Cardiac fibroblast (primary cell): ENCODE measurements around the gene DIS3L2.
A peak's percentile ranks its signal among the peaks of the same experiment; 100 is the strongest.

ENCODE experiments used
- DNase-seq, 2 donors: peaks; one replicate each; pipeline versions ENCODE4 v3.0.0 to v3.0.0-alpha.2; 2010; ENCODE audit warnings: low read depth in 2 of 2
- H3K4me3 ChIP-seq, 2 donors: replicated peaks in 1 of 2; 1 replicate in 1 of 2; 2 replicates in 1 of 2; pipeline ENCODE4 v1.5.1; 2011; ENCODE audit warnings: low read depth in 2 of 2, low read length in 2 of 2, mild to moderate bottlenecking in 2 of 2, moderate library complexity in 1 of 2
- TF ChIP-seq, protein P1 (sequence below): IDR thresholded peaks from one replicate; pipeline ENCODE4 v1.5.1; 2011; ENCODE audit warnings: low read depth, mild to moderate bottlenecking, low read length, inconsistent platforms

The DIS3L2 gene

DNA sequence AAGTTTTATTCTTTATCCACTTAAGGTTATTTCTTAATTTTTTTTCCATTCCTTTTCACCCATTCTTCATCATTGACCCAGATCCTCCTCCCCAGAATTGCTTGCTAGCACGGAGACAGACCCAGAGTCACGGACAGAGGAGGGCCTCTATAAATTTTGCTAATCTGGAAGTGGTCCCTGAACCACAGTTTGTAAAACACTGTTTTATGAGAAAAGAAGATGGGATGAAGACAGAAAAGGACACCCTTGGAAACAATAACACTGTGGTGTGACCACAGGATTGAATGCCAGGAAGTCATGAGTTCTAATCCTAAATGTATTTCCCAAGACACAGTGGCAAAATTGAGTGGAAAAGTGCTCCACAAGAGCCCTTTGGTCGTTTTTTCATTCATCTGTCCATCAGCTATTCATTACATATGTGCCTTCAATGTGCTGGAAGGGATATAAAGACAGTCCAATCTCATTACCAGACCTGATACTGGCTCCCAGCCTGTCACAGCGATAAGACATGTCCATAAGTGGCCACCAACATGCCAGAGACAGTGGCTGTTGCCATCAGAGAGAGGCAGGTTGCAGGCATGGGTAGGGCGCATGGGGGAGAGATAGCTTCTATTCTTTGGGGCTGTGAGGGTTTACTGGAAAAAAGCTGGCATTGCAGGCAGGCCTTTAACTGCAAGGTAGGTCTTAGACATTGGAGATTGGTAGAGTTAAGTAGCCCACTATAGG lies 241.8 kb downstream of the DIS3L2 start:
- H3K4me3 ChIP-seq: no peak overlapping the region
- DNase-seq: no peak
- TF ChIP-seq, protein P1, sequence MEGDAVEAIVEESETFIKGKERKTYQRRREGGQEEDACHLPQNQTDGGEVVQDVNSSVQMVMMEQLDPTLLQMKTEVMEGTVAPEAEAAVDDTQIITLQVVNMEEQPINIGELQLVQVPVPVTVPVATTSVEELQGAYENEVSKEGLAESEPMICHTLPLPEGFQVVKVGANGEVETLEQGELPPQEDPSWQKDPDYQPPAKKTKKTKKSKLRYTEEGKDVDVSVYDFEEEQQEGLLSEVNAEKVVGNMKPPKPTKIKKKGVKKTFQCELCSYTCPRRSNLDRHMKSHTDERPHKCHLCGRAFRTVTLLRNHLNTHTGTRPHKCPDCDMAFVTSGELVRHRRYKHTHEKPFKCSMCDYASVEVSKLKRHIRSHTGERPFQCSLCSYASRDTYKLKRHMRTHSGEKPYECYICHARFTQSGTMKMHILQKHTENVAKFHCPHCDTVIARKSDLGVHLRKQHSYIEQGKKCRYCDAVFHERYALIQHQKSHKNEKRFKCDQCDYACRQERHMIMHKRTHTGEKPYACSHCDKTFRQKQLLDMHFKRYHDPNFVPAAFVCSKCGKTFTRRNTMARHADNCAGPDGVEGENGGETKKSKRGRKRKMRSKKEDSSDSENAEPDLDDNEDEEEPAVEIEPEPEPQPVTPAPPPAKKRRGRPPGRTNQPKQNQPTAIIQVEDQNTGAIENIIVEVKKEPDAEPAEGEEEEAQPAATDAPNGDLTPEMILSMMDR: no peak

DNA sequence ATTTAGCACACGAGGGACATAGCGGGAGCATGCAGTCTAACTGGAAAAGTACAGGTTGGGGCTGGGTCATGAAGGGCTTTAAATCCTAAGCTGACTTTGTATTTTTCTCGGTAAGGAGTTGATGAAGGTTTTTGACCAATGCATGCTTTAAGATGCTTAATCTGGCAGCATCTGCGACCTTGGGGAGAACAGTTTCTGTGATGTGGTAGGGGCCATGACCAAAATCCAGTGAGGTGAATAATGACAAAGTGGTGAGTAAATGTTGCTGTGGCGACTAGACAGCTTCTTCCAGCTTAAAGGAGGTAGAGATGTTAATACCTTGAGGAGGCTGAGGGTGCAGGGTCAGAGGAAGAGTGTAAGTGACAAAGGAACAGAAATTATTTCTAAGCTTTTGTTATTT lies 242.4 kb downstream of the DIS3L2 start:
- H3K4me3 ChIP-seq: no peak overlapping the region
- TF ChIP-seq, protein P1: no peak
- DNase-seq: no peak

GRCh38 chr2:232204457-232204931 lies 243.0 kb downstream of the DIS3L2 start:
- peak; percentile 9 to 15 for DNase-seq
- TF ChIP-seq, protein P1: no peak
- no peak overlapping the region for H3K4me3 ChIP-seq

- no peak for DNase-seq
- TF ChIP-seq, protein P1: no peak
- H3K4me3 ChIP-seq: no peak overlapping the region
Measured at GRCh38 chr2:232207174-232207573, 245.7 kb downstream of the DIS3L2 start.

GRCh38 chr2:232210306-232210705 lies 248.8 kb downstream of the DIS3L2 start:
- DNase-seq: no peak
- TF ChIP-seq, protein P1: no peak
- no peak overlapping the region for H3K4me3 ChIP-seq

DNA sequence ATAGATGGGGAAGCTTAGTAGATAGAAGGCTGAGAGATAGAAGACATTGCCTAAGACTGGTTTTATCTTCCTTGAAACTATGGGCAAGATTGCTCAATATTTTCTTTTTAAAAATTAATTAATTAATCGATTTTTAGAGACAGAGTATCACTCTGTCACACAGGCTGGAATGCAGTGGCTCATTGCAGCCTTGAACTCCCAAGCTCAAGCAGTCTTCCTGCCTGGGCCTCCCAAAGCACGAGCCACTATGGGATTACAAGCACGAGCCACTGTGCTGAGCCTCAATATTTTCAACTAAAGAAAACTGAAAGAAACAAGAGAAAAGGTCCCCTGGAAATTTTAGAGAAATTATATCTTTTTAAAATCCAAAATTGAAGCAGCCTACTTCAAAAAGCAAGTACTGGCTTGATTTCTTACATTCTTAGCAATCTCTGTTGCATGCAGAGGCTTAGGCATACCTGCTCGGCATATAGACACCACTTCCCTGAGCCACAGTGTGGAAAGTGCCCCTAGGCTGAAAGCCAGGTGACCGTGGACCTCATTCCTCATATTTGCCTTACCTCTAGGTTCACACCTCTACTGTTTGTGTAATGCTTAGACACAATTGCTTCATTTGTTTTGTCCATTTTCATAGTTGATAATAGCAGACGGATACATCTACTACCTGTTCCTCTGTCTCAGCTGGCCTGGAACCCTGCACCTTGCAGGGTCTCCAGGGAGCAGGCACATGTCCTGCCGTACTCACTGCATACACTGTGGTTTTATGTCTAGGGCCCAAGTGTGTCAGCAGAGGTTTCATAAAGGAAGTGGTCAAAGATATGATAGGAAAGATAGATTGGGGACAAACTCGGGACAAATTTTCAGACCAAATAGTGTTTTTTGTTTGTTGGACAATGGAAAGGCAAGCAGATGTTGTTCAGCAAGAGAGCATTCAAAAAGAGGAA lies 250.5 kb downstream of the DIS3L2 start:
- no peak for DNase-seq
- no peak overlapping the region for H3K4me3 ChIP-seq

More for the DNA sequence above, 250.5 kb downstream of the DIS3L2 start:
- TF ChIP-seq, protein P1: no peak
